AG04449 (cell line): ENCODE results near the gene PTTG1.
"Not testable (repeated sequence)": the region's sequence is repeated elsewhere in the genome, so short reads cannot be mapped to it uniquely, and the experiment has no call there.

Experiments
- CTCF ChIA-PET: fragments of 350-600 bp; formaldehyde crosslinking; extraction: SDS; loops from one replicate; lab custom pipeline; 2021; ENCODE audit warnings: antibody characterized with exemption; lab: Yijun Ruan, JAX
- POLR2A ChIA-PET: fragments of 400-600, 350-600 bp; formaldehyde crosslinking; extraction: SDS; loops from one replicate; lab custom pipeline; 2020; ENCODE audit warnings: antibody characterized with exemption, inconsistent platforms; lab: Yijun Ruan, JAX
- DNase-seq: peaks from one replicate; pipeline ENCODE4 v3.0.0-alpha.2; 2010; ENCODE audit warnings: low read depth, low spot score
- H3K4me3 ChIP-seq: 2 replicates; pipeline ENCODE4 v1.5.1; 2011; ENCODE audit warnings: low read depth, mild to moderate bottlenecking, control low read depth, low read length
- CTCF ChIP-seq: IDR thresholded peaks from one replicate; pipeline ENCODE4 v1.5.1; 2011; ENCODE audit warnings: mild to moderate bottlenecking, moderate library complexity, low read length, control low read depth, inconsistent platforms; ENCODE audit not compliant: insufficient read depth; ENCODE audit errors: missing control alignments

The PTTG1 gene

GRCh38 chr5:160432196-160432595, 10.5 kb downstream of the PTTG1 start:
- no peak for DNase-seq
- H3K4me3 ChIP-seq = no peak overlapping the region
- POLR2A ChIA-PET = no interaction called here
- CTCF ChIA-PET = no interaction called here
- no peak for TF ChIP-seq CTCF

GRCh38 chr5:160432787-160433186, 11.1 kb downstream of the PTTG1 start:
- no peak overlapping the region for H3K4me3 ChIP-seq
- no peak for DNase-seq
- TF ChIP-seq CTCF = no peak
- POLR2A ChIA-PET = no interaction called here
- CTCF ChIA-PET = interaction anchor here (1.2 kb wide), 1 partner anchor 10 kb away, joined by 8 read pairs; the partner anchor contains the start of gene PTTG1

- no peak for DNase-seq
- ChIA-PET CTCF (interaction anchor here (1.2 kb wide), 1 partner anchor 11 kb away, joined by 8 read pairs; the partner anchor contains the start of gene PTTG1), POLR2A (no interaction called here)
- no peak overlapping the region for H3K4me3 ChIP-seq
- TF ChIP-seq CTCF = no peak
Observed at GRCh38 chr5:160434022-160434531, 12.4 kb downstream of the PTTG1 start.

- H3K4me3 ChIP-seq = no peak overlapping the region
- ChIA-PET POLR2A (no interaction called here), CTCF (interaction anchor here (0.9 to 1.2 kb wide), 2 partner anchors 11 to 13 kb away, joined by 3 read pairs; no protein-coding TSS in a partner anchor)
- no peak for TF ChIP-seq CTCF
- DNase-seq = no peak
Observed at GRCh38 chr5:160435532-160435931, 13.9 kb downstream of the PTTG1 start.

GRCh38 chr5:160436017-160436416, 14.4 kb downstream of the PTTG1 start:
- ChIA-PET CTCF (interaction anchor here (0.8 to 1.2 kb wide), 3 partner anchors 11 to 24 kb away, joined by 3 read pairs; no protein-coding TSS in a partner anchor), POLR2A (no interaction called here)
- H3K4me3 ChIP-seq = no peak overlapping the region
- DNase-seq = no peak
- no peak for TF ChIP-seq CTCF

- POLR2A ChIA-PET, DNase-seq, H3K4me3 ChIP-seq: not testable (repeated sequence)
- CTCF ChIA-PET = interaction anchor here (0.8 to 6.2 kb wide), 4 partner anchors 11 to 71 kb away, joined by 3 to 186 read pairs (median 30); partner anchors contain the start of gene PTTG1
Observed at GRCh38 chr5:160436661-160437060, 15.0 kb downstream of the PTTG1 start.

GRCh38 chr5:160437271-160437670, 15.6 kb downstream of the PTTG1 start:
- ChIA-PET POLR2A (no interaction called here), CTCF (interaction anchor here (1.0 to 6.2 kb wide), 9 partner anchors 11 to 106 kb away, joined by 3 to 186 read pairs (median 31); partner anchors contain the start of genes PTTG1 and SLU7)
- no peak overlapping the region for H3K4me3 ChIP-seq
- no peak for TF ChIP-seq CTCF
- DNase-seq = no peak
